Transverse colon (tissue), 3 donors: Measurements from ENCODE around the gene TTC23.

Source experiments
- CTCF ChIP-seq, 5 experiments: fragments of 200-600 bp in 3 of 5; fragments of 450-650 bp in 2 of 5; sonication (generic) in 3 of 5; IDR thresholded peaks; 1 replicate in 2 of 5; 2 replicates in 3 of 5; pipeline ENCODE4 v1.5.1; 2016 to 2017; ENCODE audit warnings: antibody characterized with exemption in 5 of 5, inconsistent platforms in 3 of 5, mild to moderate bottlenecking in 2 of 5, moderate library complexity in 1 of 5
- POLR2A ChIP-seq: fragments of 450-650 bp; IDR thresholded peaks from one replicate; pipeline ENCODE4 v1.6.1; 2016; ENCODE audit warnings: antibody characterized with exemption, mild to moderate bottlenecking, moderate library complexity

- TF ChIP-seq POLR2A (no peak), CTCF (IDR thresholded peaks at IDR 0.05) (no peak)
Measured at GRCh38 chr15:99153026-99153535, 96.3 kb downstream of the TTC23 start.
